ENCODE data around the gene TYK2. TPM values are rescaled to one million over a fixed set of nuclear protein-coding genes. Genes with fewer than 3 reads are reported as not detected.

The TYK2 gene
- total and polyA plus RNA-seq, 8 donors = 120 to 185 (median 151) TPM

- intact Hi-C loops (cut with DNase I) = no loop called here
- H3K36me3 ChIP-seq = no peaks in the 10 kb centered on the region
- DNase-seq = no peak
- H3K27me3 ChIP-seq = peaks cover 46 to 84% of the 10 kb centered on the region in 2 donors
- TF ChIP-seq CTCF (IDR thresholded peaks at IDR 0.05) = no peak
- ATAC-seq = no peak
- H3K4me3 ChIP-seq = no peak overlapping the region
- no peaks in the 10 kb centered on the region for H3K9me3 ChIP-seq
- H3K27ac ChIP-seq = no peak overlapping the region
- peaks cover 20 to 93% of the 10 kb centered on the region in 2 donors for H3K4me1 ChIP-seq
These were observed 42.5 kb upstream of the TYK2 start for GRCh38 chr19:10422846-10423245.

GRCh38 chr19:10422046-10422461 lies 41.7 kb upstream of the TYK2 start:
- Histone ChIP-seq H3K36me3 (no peaks in the 10 kb centered on the region), H3K27ac (no peak overlapping the region), H3K27me3 (peaks cover 54 to 92% of the 10 kb centered on the region in 2 donors), H3K4me3 (no peak overlapping the region), H3K4me1 (peaks cover 20 to 94% of the 10 kb centered on the region in 2 donors), H3K9me3 (no peaks in the 10 kb centered on the region)
- ATAC-seq (no peak), DNase-seq (no peak)
- no peak for TF ChIP-seq CTCF (IDR thresholded peaks at IDR 0.05)
- intact Hi-C loops (cut with DNase I) = no loop called here

GRCh38 chr19:10421240-10422045 lies 41.1 kb upstream of the TYK2 start:
- no peak for DNase-seq
- Histone ChIP-seq H3K4me1 (peaks cover 20 to 94% of the 10 kb centered on the region in 2 donors), H3K9me3 (no peaks in the 10 kb centered on the region), H3K36me3 (no peaks in the 10 kb centered on the region), H3K4me3 (no peak overlapping the region), H3K27ac (no peak overlapping the region), H3K27me3 (peaks cover 57 to 98% of the 10 kb centered on the region in 2 donors)
- TF ChIP-seq CTCF (IDR thresholded peaks at IDR 0.05) = no peak
- no peak for ATAC-seq
- intact Hi-C loops (cut with DNase I) = no loop called here

- intact Hi-C loops (cut with DNase I) = no loop called here
- ATAC-seq (no peak), DNase-seq (peak in 1 of 4 donors; percentile 83)
- Histone ChIP-seq H3K36me3 (no peaks in the 10 kb centered on the region), H3K4me3 (peak within 1 kb of the TSS in 1 of 2 donors; percentile 16), H3K27me3 (peaks cover 57 to 100% of the 10 kb centered on the region in 2 donors), H3K4me1 (peaks cover 20 to 94% of the 10 kb centered on the region in 2 donors), H3K9me3 (no peaks in the 10 kb centered on the region), H3K27ac (no peak within 1 kb of the TSS)
- TF ChIP-seq CTCF (IDR thresholded peaks at IDR 0.05) = peak in 1 of 2 donors; percentile 16
These were observed 40.3 kb upstream of the TYK2 start, which contains the start of gene PDE4A for GRCh38 chr19:10420444-10421239. Gene PDE4A, plus strand, starts transcription at chr19:10420538. Its CDS starts 227 bp downstream, at chr19:10420765.
